Panc1 (cell line): ENCODE results near the gene PEAK3. TPM values are rescaled to one million over a fixed set of nuclear protein-coding genes. Genes with fewer than 3 reads are reported as not detected.

Experiments
- ATAC-seq: fragments of 200-7000 bp; cut with Tn5 transposase; 2 replicates; pipeline ENCODE4 v1.9.1; 2020; ENCODE audit warnings: mild to moderate bottlenecking, moderate library complexity
- BruUV-seq: library from RNA; stranded (reverse); fragments of 400-500 nt; replicated peaks from 2 replicates; lab custom pipeline; 2021; lab: Mats Ljungman, UMichigan
- CTCF ChIA-PET: fragments of 300-600 bp; sonication (Branson Sonifier 250); formaldehyde crosslinking; loops from one replicate; lab custom pipeline; 2022; ENCODE audit warnings: antibody characterized with exemption; lab: Charles Lee
- POLR2A ChIA-PET: fragments of 300-600 bp; sonication (Branson Sonifier 250); formaldehyde crosslinking; loops from one replicate; lab custom pipeline; 2022; ENCODE audit warnings: antibody characterized with exemption; lab: Charles Lee
- DNase-seq: peaks from one replicate; pipeline ENCODE4 v3.0.0-alpha.2; 2010; ENCODE audit warnings: low read depth, low spot score
- H3K27ac ChIP-seq: 2 replicates; pipeline ENCODE4 v1.5.1; 2011; ENCODE audit warnings: mild to moderate bottlenecking, low read length, inconsistent platforms
- H3K27me3 ChIP-seq: fragments of 200-500 bp; sonication (Bioruptor generic); 2 replicates; pipeline ENCODE4 v1.6.0; 2014; ENCODE audit warnings: low read length, inconsistent platforms; ENCODE audit not compliant: control insufficient read depth, insufficient read depth
- H3K36me3 ChIP-seq: fragments of 200-500 bp; sonication (Bioruptor generic); 2 replicates; pipeline ENCODE4 v1.5.1; 2014; ENCODE audit warnings: inconsistent platforms, mild to moderate bottlenecking, low read length, moderate library complexity; ENCODE audit not compliant: control insufficient read depth, insufficient read depth
- H3K4me1 ChIP-seq: 2 replicates; pipeline ENCODE4 v1.5.1; 2011; ENCODE audit warnings: inconsistent platforms, mild to moderate bottlenecking, low read length, moderate library complexity; ENCODE audit not compliant: control insufficient read depth, insufficient read depth
- H3K4me3 ChIP-seq, 2 experiments: 2 replicates each; pipeline ENCODE4 v1.5.1; 2011 to 2012; ENCODE audit warnings: low read depth in 2 of 2, low read length in 2 of 2, mild to moderate bottlenecking in 2 of 2, inconsistent platforms in 1 of 2, moderate library complexity in 1 of 2
- H3K9me3 ChIP-seq: fragments of 200-500 bp; sonication (Bioruptor generic); 2 replicates; pipeline ENCODE4 v1.5.1; 2014; ENCODE audit warnings: low read depth, mild to moderate bottlenecking, inconsistent platforms, low read length, moderate library complexity; ENCODE audit not compliant: control insufficient read depth, insufficient read depth
- POLR2AphosphoS5 ChIP-seq: IDR thresholded peaks from 2 replicates; pipeline ENCODE4 v1.6.1; 2012; ENCODE audit warnings: mild to moderate bottlenecking, low read depth, low read length, moderate library complexity
- REST ChIP-seq, 2 experiments: IDR thresholded peaks; 2 replicates each; pipeline ENCODE4 v1.6.1; 2011 to 2012; ENCODE audit warnings: low read depth in 2 of 2, control low read depth in 1 of 2, low read length in 1 of 2, mild to moderate bottlenecking in 1 of 2, moderate library complexity in 1 of 2; ENCODE audit not compliant: insufficient read depth in 1 of 2
- SIN3A ChIP-seq: IDR thresholded peaks from 2 replicates; pipeline ENCODE4 v1.6.1; 2012; ENCODE audit warnings: low read depth, mild to moderate bottlenecking, low read length, moderate library complexity, borderline replicate concordance; ENCODE audit not compliant: insufficient read depth
- TCF7L2 ChIP-seq: IDR thresholded peaks from 2 replicates; pipeline ENCODE4 v1.6.1; 2011; ENCODE audit warnings: mild to moderate bottlenecking, low read depth, low read length, inconsistent platforms
- in situ Hi-C: cut with HindIII; loops from 2 replicates; pipeline ENCODE4 v1.10.0; 2016; ENCODE audit warnings: low sequenced_read_pairs, low pct_unique_long_range_greater_than_20kb
- intact Hi-C: fragments of 100-400 bp; cut with micrococcal nuclease; formaldehyde crosslinking; loops from one replicate; pipeline ENCODE4 v1.10.0; 2022; ENCODE audit not compliant: unreplicated experiment
- total RNA-seq: library from RNA; stranded (reverse); gene quantifications from one replicate; pipeline ENCODE4 v1.2.1, GENCODE V29; 2021; ENCODE audit not compliant: unreplicated experiment
- TF ChIP-seq, protein P1 (sequence below): fragments of 450-650 bp; IDR thresholded peaks from 2 replicates; pipeline ENCODE4 v1.5.1; 2017; ENCODE audit warnings: mild to moderate bottlenecking

Gene PEAK3
- total RNA-seq, 1 experiment from 2014 or later: not detected

DNA sequence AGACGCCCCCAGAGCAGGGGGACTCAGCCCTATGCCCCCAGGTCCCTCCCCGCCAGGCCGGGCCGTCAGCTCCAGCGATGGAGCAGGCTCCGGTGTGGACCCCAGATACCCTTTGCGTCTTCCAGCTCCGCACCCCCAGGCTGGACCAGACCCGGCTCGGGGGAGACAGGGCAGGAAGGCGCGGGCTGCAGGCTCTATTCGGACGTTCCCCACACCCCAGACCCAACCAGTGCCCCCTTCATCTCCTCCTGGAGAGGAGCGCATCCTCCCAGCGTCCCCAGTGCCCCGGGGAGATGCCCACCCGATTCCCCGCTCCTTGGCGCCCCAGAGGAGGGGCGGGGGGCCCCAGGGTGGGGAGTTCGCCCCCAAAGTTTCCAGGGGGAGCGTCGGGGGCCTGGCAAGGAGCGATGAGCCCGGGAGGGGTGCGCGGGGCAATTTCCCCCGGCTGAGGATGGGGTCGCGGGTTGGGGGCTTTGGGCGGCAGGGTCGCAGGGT is 25.6 kb upstream of the PEAK3 start:
- no peaks in the 10 kb centered on the region for H3K27me3 ChIP-seq
- DNase-seq: no peak
- no TSS peak for BruUV-seq
- intact Hi-C loops (no loop called here), in situ Hi-C loops (no loop called here)
- no peak overlapping the region for H3K27ac ChIP-seq
- no peaks in the 10 kb centered on the region for H3K36me3 ChIP-seq
- CTCF ChIA-PET: no interaction called here
- ATAC-seq: no peak
- H3K4me3 ChIP-seq: no peak overlapping the region
- H3K9me3 ChIP-seq: no peaks in the 10 kb centered on the region
- POLR2A ChIA-PET: no interaction called here
- no peak for TF ChIP-seq SIN3A
- TF ChIP-seq REST (IDR thresholded peaks at IDR 0.05; ENCODE audit: insufficient read depth in 1 of 2, low read depth in 2 of 2, low read length in 1 of 2): no peak
- TF ChIP-seq, protein P1, sequence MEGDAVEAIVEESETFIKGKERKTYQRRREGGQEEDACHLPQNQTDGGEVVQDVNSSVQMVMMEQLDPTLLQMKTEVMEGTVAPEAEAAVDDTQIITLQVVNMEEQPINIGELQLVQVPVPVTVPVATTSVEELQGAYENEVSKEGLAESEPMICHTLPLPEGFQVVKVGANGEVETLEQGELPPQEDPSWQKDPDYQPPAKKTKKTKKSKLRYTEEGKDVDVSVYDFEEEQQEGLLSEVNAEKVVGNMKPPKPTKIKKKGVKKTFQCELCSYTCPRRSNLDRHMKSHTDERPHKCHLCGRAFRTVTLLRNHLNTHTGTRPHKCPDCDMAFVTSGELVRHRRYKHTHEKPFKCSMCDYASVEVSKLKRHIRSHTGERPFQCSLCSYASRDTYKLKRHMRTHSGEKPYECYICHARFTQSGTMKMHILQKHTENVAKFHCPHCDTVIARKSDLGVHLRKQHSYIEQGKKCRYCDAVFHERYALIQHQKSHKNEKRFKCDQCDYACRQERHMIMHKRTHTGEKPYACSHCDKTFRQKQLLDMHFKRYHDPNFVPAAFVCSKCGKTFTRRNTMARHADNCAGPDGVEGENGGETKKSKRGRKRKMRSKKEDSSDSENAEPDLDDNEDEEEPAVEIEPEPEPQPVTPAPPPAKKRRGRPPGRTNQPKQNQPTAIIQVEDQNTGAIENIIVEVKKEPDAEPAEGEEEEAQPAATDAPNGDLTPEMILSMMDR: no peak
- no peak for TF ChIP-seq TCF7L2
- TF ChIP-seq POLR2AphosphoS5: no peak
- H3K4me1 ChIP-seq: peaks cover 2% of the 10 kb centered on the region

DNA sequence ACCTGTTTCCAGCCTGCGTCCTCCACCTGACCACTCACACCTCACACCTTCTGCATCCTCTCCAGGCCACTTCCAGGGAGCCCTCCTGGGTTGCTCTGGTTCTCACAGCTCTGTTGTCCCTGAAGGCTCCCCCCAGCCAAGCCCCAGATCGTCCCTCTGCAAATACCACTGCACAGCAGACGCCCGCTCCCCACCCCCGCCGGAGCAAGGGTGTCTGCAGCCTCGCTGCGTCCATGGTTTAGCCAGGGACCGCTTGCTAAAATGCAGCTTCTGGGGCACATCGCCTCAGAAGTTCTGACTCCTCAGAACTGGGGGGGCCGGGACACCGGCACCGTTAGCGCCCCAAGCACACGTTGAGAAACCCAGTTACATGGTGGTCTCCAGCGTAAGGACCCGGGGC is 25.0 kb upstream of the PEAK3 start:
- POLR2A ChIA-PET: no interaction called here
- no peak overlapping the region for H3K4me3 ChIP-seq
- no peak for DNase-seq
- intact Hi-C loops (no loop called here), in situ Hi-C loops (no loop called here)
- H3K9me3 ChIP-seq: no peaks in the 10 kb centered on the region
- CTCF ChIA-PET: no interaction called here
- no peak; the same call in 1 of the 2 replicates for ATAC-seq
- H3K27me3 ChIP-seq: no peaks in the 10 kb centered on the region
- no peak for TF ChIP-seq REST (IDR thresholded peaks at IDR 0.05; ENCODE audit: insufficient read depth in 1 of 2, low read depth in 2 of 2, low read length in 1 of 2)
- TF ChIP-seq TCF7L2: no peak
- TF ChIP-seq POLR2AphosphoS5: no peak
- no peak for TF ChIP-seq SIN3A
- TF ChIP-seq, protein P1: no peak
- no peaks in the 10 kb centered on the region for H3K36me3 ChIP-seq
- H3K4me1 ChIP-seq: peaks cover 2% of the 10 kb centered on the region
- no TSS peak for BruUV-seq
- no peak overlapping the region for H3K27ac ChIP-seq
